GM18511 (cell line): ENCODE results near the gene RAB10.

Source experiments
- ATAC-seq: cut with Tn5 transposase; IDR thresholded peaks from one replicate; pipeline ENCODE4 v1.9.1; 2021; ENCODE audit warnings: mild to moderate bottlenecking, moderate library complexity; ENCODE audit not compliant: unreplicated experiment

The RAB10 gene

GRCh38 chr2:26175466-26176278, 141.8 kb downstream of the RAB10 start:
- no peak for ATAC-seq

- ATAC-seq: no peak
Measured at GRCh38 chr2:26176279-26176615, 142.4 kb downstream of the RAB10 start.

GRCh38 chr2:26177122-26177521, 143.2 kb downstream of the RAB10 start:
- no peak for ATAC-seq

- no peak for ATAC-seq
Measured at GRCh38 chr2:26178246-26178645, 144.4 kb downstream of the RAB10 start.

GRCh38 chr2:26178746-26179436, 145.0 kb downstream of the RAB10 start:
- ATAC-seq: no peak

GRCh38 chr2:26179446-26179913, 145.6 kb downstream of the RAB10 start:
- ATAC-seq: no peak

GRCh38 chr2:26182441-26182840, 148.6 kb downstream of the RAB10 start:
- ATAC-seq: no peak

GRCh38 chr2:26182887-26183630, 149.2 kb downstream of the RAB10 start:
- ATAC-seq: no peak

GRCh38 chr2:26184121-26184520, 150.2 kb downstream of the RAB10 start:
- ATAC-seq: no peak

GRCh38 chr2:26184555-26185303, 150.8 kb downstream of the RAB10 start:
- peak; percentile 88 for ATAC-seq

GRCh38 chr2:26185304-26185928, 151.5 kb downstream of the RAB10 start:
- ATAC-seq: no peak

- no peak for ATAC-seq
Measured at GRCh38 chr2:26185954-26186770, 152.3 kb downstream of the RAB10 start.
